CD4-positive, CD25-positive, alpha-beta regulatory T cell (primary cell): ENCODE data around the gene GDPD5. TPM values are rescaled to one million over a fixed set of nuclear protein-coding genes. Genes with fewer than 3 reads are reported as not detected.

Experiments
- ATAC-seq, 2 donors: fragments of 150-1000 bp; cut with Tn5 transposase; one replicate each; pipeline ENCODE4 v1.10.0; 2021; ENCODE audit warnings: low read depth in 2 of 2, moderate number of reproducible peaks in 2 of 2, moderate library complexity in 1 of 2
- DNase-seq, 3 donors: peaks; one replicate each; pipeline versions ENCODE4 v3.0.0 to v3.0.0-alpha.2; 2012 to 2022; ENCODE audit warnings: mixed read lengths in 1 of 3
- H3K27ac ChIP-seq: one replicate; pipeline ENCODE4 v1.7.0; 2013; ENCODE audit warnings: mild to moderate bottlenecking, low read length; ENCODE audit not compliant: insufficient read depth, poor library complexity, severe bottlenecking
- H3K27me3 ChIP-seq: one replicate; pipeline ENCODE4 v1.7.0; 2013; ENCODE audit warnings: low read length; ENCODE audit not compliant: control insufficient read depth, insufficient read depth
- H3K36me3 ChIP-seq: one replicate; pipeline ENCODE4 v1.7.0; 2013; ENCODE audit warnings: mild to moderate bottlenecking, low read length, moderate library complexity; ENCODE audit not compliant: control insufficient read depth, insufficient read depth
- H3K4me1 ChIP-seq: 2 replicates; pipeline ENCODE4 v1.7.0; 2013; ENCODE audit warnings: mild to moderate bottlenecking, low read length; ENCODE audit not compliant: insufficient read depth, control insufficient read depth, poor library complexity, severe bottlenecking
- H3K4me3 ChIP-seq: one replicate; pipeline ENCODE4 v1.7.0; 2013; ENCODE audit warnings: low read depth, mild to moderate bottlenecking, low read length, moderate library complexity
- H3K9me3 ChIP-seq, 2 experiments: 1 replicate in 1 of 2; 2 replicates in 1 of 2; pipeline ENCODE4 v1.7.0; 2013; ENCODE audit warnings: low read length in 2 of 2, mild to moderate bottlenecking in 1 of 2, moderate library complexity in 1 of 2; ENCODE audit not compliant: control insufficient read depth in 2 of 2
- H3K27ac Mint-ChIP-seq, 3 donors: one replicate each; pipeline ENCODE4 v1.8.0; 2020 to 2022; ENCODE audit warnings: mild to moderate bottlenecking in 3 of 3, mixed read lengths in 3 of 3, moderate library complexity in 2 of 3
- H3K27me3 Mint-ChIP-seq: one replicate; pipeline ENCODE4 v1.8.0; 2022; ENCODE audit warnings: mild to moderate bottlenecking, mixed read lengths
- H3K36me3 Mint-ChIP-seq: one replicate; pipeline ENCODE4 v1.8.0; 2020; ENCODE audit warnings: mixed read lengths
- H3K4me1 Mint-ChIP-seq, 4 donors: one replicate each; pipeline ENCODE4 v1.8.0; 2020 to 2022; ENCODE audit warnings: mixed read lengths in 4 of 4, mild to moderate bottlenecking in 1 of 4
- H3K4me3 Mint-ChIP-seq, 4 donors: one replicate each; pipeline ENCODE4 v1.8.0; 2020 to 2022; ENCODE audit warnings: mild to moderate bottlenecking in 4 of 4, mixed read lengths in 4 of 4, moderate library complexity in 3 of 4
- H3K9me3 Mint-ChIP-seq, 7 donors: one replicate each; pipeline ENCODE4 v1.8.0; 2020 to 2022; ENCODE audit warnings: mixed read lengths in 7 of 7, mild to moderate bottlenecking in 3 of 7, moderate library complexity in 2 of 7
- polyA plus RNA-seq, 4 donors: library from polyadenylated mRNA; unstranded; fragments of 300-500 nt; fragmentation: Illumina TruSeq; gene quantifications; one replicate each; pipeline ENCODE4 v1.2.3, GENCODE V29; 2021
- total RNA-seq: library from RNA; stranded (reverse); gene quantifications from one replicate; pipeline ENCODE4 v1.2.3, GENCODE V29; 2022

The GDPD5 gene
- total and polyA plus RNA-seq, 5 donors from 2014 or later = 8.0 to 170 (median 21.5) TPM

GRCh38 chr11:75567971-75568370, 42.2 kb upstream of the GDPD5 start:
- Histone ChIP-seq H3K4me1 (peaks cover 7% of the 10 kb centered on the region), H3K4me3 (no peak overlapping the region), H3K36me3 (peaks cover 19% of the 10 kb centered on the region), H3K27me3 (no peaks in the 10 kb centered on the region), H3K9me3 (no peaks in the 10 kb centered on the region), H3K27ac (no peak overlapping the region)
- DNase-seq (no peak), ATAC-seq (no peak)
- H3K36me3 Mint-ChIP-seq = peaks cover 24% of the 10 kb centered on the region
- H3K9me3 Mint-ChIP-seq = no peaks in the 10 kb centered on the region
- H3K27ac Mint-ChIP-seq = no peak overlapping the region
- no peaks in the 10 kb centered on the region for H3K27me3 Mint-ChIP-seq
- peaks cover 0 to 30% (median 8%) of the 10 kb centered on the region in 4 donors for H3K4me1 Mint-ChIP-seq
- no peak overlapping the region for H3K4me3 Mint-ChIP-seq

GRCh38 chr11:75566763-75567279, 41.1 kb upstream of the GDPD5 start:
- no peak for DNase-seq
- Histone ChIP-seq H3K27me3 (no peaks in the 10 kb centered on the region), H3K36me3 (peaks cover 19% of the 10 kb centered on the region), H3K4me1 (peaks cover 16% of the 10 kb centered on the region), H3K9me3 (no peaks in the 10 kb centered on the region), H3K4me3 (no peak overlapping the region), H3K27ac (no peak overlapping the region)
- H3K36me3 Mint-ChIP-seq = peaks cover 17% of the 10 kb centered on the region
- H3K4me1 Mint-ChIP-seq = peaks cover 0 to 42% (median 13%) of the 10 kb centered on the region in 4 donors
- H3K27ac Mint-ChIP-seq = no peak overlapping the region
- H3K4me3 Mint-ChIP-seq = no peak overlapping the region
- H3K27me3 Mint-ChIP-seq = no peaks in the 10 kb centered on the region
- no peaks in the 10 kb centered on the region for H3K9me3 Mint-ChIP-seq
- no peak for ATAC-seq

GRCh38 chr11:75565916-75566762, 40.4 kb upstream of the GDPD5 start:
- peaks cover 0 to 48% (median 16%) of the 10 kb centered on the region in 4 donors for H3K4me1 Mint-ChIP-seq
- H3K36me3 Mint-ChIP-seq = peaks cover 17% of the 10 kb centered on the region
- Histone ChIP-seq H3K27me3 (no peaks in the 10 kb centered on the region), H3K27ac (no peak overlapping the region), H3K9me3 (no peaks in the 10 kb centered on the region), H3K36me3 (peaks cover 15% of the 10 kb centered on the region), H3K4me3 (no peak overlapping the region), H3K4me1 (peaks cover 22% of the 10 kb centered on the region)
- DNase-seq (no peak), ATAC-seq (no peak)
- H3K9me3 Mint-ChIP-seq = no peaks in the 10 kb centered on the region
- H3K27me3 Mint-ChIP-seq = no peaks in the 10 kb centered on the region
- peak overlapping the region in 1 of 3 donors; percentile 67 for H3K27ac Mint-ChIP-seq
- H3K4me3 Mint-ChIP-seq = peak overlapping the region in 1 of 4 donors; percentile 59

- Mint-ChIP-seq H3K36me3 (peaks cover 12% of the 10 kb centered on the region), H3K9me3 (no peaks in the 10 kb centered on the region), H3K4me1 (peaks cover 0 to 51% (median 20%) of the 10 kb centered on the region in 4 donors), H3K4me3 (peak overlapping the region in 2 of 4 donors; percentile 11 to 99), H3K27me3 (no peaks in the 10 kb centered on the region), H3K27ac (peak overlapping the region; percentile 5 to 95 (median 67))
- Histone ChIP-seq H3K27me3 (no peaks in the 10 kb centered on the region), H3K4me1 (peaks cover 22% of the 10 kb centered on the region), H3K4me3 (no peak overlapping the region), H3K36me3 (peaks cover 10% of the 10 kb centered on the region), H3K27ac (no peak overlapping the region), H3K9me3 (no peaks in the 10 kb centered on the region)
- ATAC-seq (no peak), DNase-seq (no peak)
Observed at GRCh38 chr11:75565221-75565814, 39.6 kb upstream of the GDPD5 start.

GRCh38 chr11:75563978-75564552, 38.3 kb upstream of the GDPD5 start:
- Mint-ChIP-seq H3K4me1 (peaks cover 0 to 51% (median 20%) of the 10 kb centered on the region in 4 donors), H3K36me3 (peaks cover 8% of the 10 kb centered on the region), H3K27me3 (no peaks in the 10 kb centered on the region), H3K4me3 (peak overlapping the region; percentile 96 to 99 (median 98)), H3K9me3 (no peaks in the 10 kb centered on the region), H3K27ac (peak overlapping the region; percentile 91 to 98 (median 95))
- Histone ChIP-seq H3K36me3 (peaks cover 2% of the 10 kb centered on the region), H3K4me1 (peaks cover 22% of the 10 kb centered on the region), H3K27ac (peak overlapping the region; percentile 19), H3K4me3 (no peak overlapping the region), H3K27me3 (no peaks in the 10 kb centered on the region), H3K9me3 (no peaks in the 10 kb centered on the region)
- ATAC-seq (no peak), DNase-seq (no peak)

GRCh38 chr11:75563501-75563977, 37.8 kb upstream of the GDPD5 start:
- DNase-seq (no peak), ATAC-seq (no peak)
- Mint-ChIP-seq H3K4me3 (peak overlapping the region; percentile 96 to 99 (median 98)), H3K4me1 (peaks cover 0 to 51% (median 20%) of the 10 kb centered on the region in 4 donors), H3K27ac (peak overlapping the region; percentile 91 to 98 (median 95)), H3K9me3 (no peaks in the 10 kb centered on the region), H3K27me3 (no peaks in the 10 kb centered on the region), H3K36me3 (peaks cover 3% of the 10 kb centered on the region)
- H3K36me3 ChIP-seq = no peaks in the 10 kb centered on the region
- H3K27ac ChIP-seq = peak overlapping the region; percentile 69
- peaks cover 22% of the 10 kb centered on the region for H3K4me1 ChIP-seq
- no peak overlapping the region for H3K4me3 ChIP-seq
- H3K27me3 ChIP-seq = no peaks in the 10 kb centered on the region
- H3K9me3 ChIP-seq = no peaks in the 10 kb centered on the region

- no peak for ATAC-seq
- H3K4me3 ChIP-seq = peak overlapping the region; percentile 80
Observed at GRCh38 chr11:75562836-75563484, 37.2 kb upstream of the GDPD5 start.

More at GRCh38 chr11:75562836-75563484, 37.2 kb upstream of the GDPD5 start:
- no peaks in the 10 kb centered on the region for H3K36me3 ChIP-seq
- H3K4me1 Mint-ChIP-seq = peaks cover 0 to 51% (median 20%) of the 10 kb centered on the region in 4 donors
- no peaks in the 10 kb centered on the region for H3K27me3 ChIP-seq
- H3K27ac ChIP-seq = peak overlapping the region; percentile 69
- no peaks in the 10 kb centered on the region for H3K9me3 ChIP-seq
- H3K36me3 Mint-ChIP-seq = no peaks in the 10 kb centered on the region
- H3K27ac Mint-ChIP-seq = peak overlapping the region; percentile 87 to 98 (median 95)
- H3K4me3 Mint-ChIP-seq = peak overlapping the region; percentile 96 to 99 (median 98)
- DNase-seq = no peak
- no peaks in the 10 kb centered on the region for H3K27me3 Mint-ChIP-seq
- H3K4me1 ChIP-seq = peaks cover 22% of the 10 kb centered on the region
- no peaks in the 10 kb centered on the region for H3K9me3 Mint-ChIP-seq
